H4 (cell line): Measurements from ENCODE around the gene SHISAL2B. TPM values are rescaled to one million over a fixed set of nuclear protein-coding genes. Genes with fewer than 3 reads are reported as not detected.

Experiments used
- DNase-seq: peaks from one replicate; pipeline ENCODE4 v3.0.0-alpha.2; 2015; ENCODE audit warnings: low spot score
- total RNA-seq: library from RNA; depleted of rRNA; stranded (reverse); fragments of >200 nt; shearing (Covaris generic); gene quantifications from 2 replicates; pipeline ENCODE4 v1.2.3, GENCODE V29; 2014; rRNA removed

Gene SHISAL2B
- total RNA-seq, result not detected in 2 replicates

- no peak for DNase-seq
Observed at GRCh38 chr5:64690417-64691151, at the start of gene SHISAL2B. Gene SHISAL2B, plus strand, starts transcription at chr5:64690503. Its CDS starts 121 bp downstream, at chr5:64690624.

- DNase-seq, result no peak
Observed at GRCh38 chr5:64644831-64645230, 45.5 kb upstream of the SHISAL2B start.

- DNase-seq, result no peak
Observed at GRCh38 chr5:64646169-64646568, 44.1 kb upstream of the SHISAL2B start.

- DNase-seq, result no peak
Observed at GRCh38 chr5:64649512-64649911, 40.8 kb upstream of the SHISAL2B start.

GRCh38 chr5:64653766-64654560 is 36.3 kb upstream of the SHISAL2B start:
- DNase-seq, result no peak

GRCh38 chr5:64654561-64654938 is 35.8 kb upstream of the SHISAL2B start:
- no peak for DNase-seq

GRCh38 chr5:64655596-64655995 is 34.7 kb upstream of the SHISAL2B start:
- DNase-seq, result no peak

- no peak for DNase-seq
Observed at GRCh38 chr5:64659289-64659688, 31.0 kb upstream of the SHISAL2B start.

- DNase-seq, result peak; percentile 51
Observed at GRCh38 chr5:64663181-64663580, 27.1 kb upstream of the SHISAL2B start.

GRCh38 chr5:64665243-64665642 is 25.1 kb upstream of the SHISAL2B start:
- no peak for DNase-seq

- DNase-seq, result peak; percentile 48
Observed at GRCh38 chr5:64666078-64666477, 24.2 kb upstream of the SHISAL2B start.

- no peak for DNase-seq
Observed at GRCh38 chr5:64667068-64667467, 23.2 kb upstream of the SHISAL2B start.

GRCh38 chr5:64670277-64670676 is 20.0 kb upstream of the SHISAL2B start:
- no peak for DNase-seq

- DNase-seq, result no peak
Observed at GRCh38 chr5:64671678-64672077, 18.6 kb upstream of the SHISAL2B start.

GRCh38 chr5:64678374-64678773 is 11.9 kb upstream of the SHISAL2B start:
- DNase-seq, result no peak

- DNase-seq, result peak; percentile 21
Observed at GRCh38 chr5:64680289-64680688, 10.0 kb upstream of the SHISAL2B start.

GRCh38 chr5:64682608-64683007 is 7.7 kb upstream of the SHISAL2B start:
- peak; percentile 10 for DNase-seq

- DNase-seq, result no peak
Observed at GRCh38 chr5:64685866-64686265, 4.4 kb upstream of the SHISAL2B start.

GRCh38 chr5:64688391-64688790 is 1.9 kb upstream of the SHISAL2B start:
- DNase-seq, result no peak

- no peak for DNase-seq
Observed at GRCh38 chr5:64688965-64689364, 1.3 kb upstream of the SHISAL2B start.

GRCh38 chr5:64690104-64690416 is 243 bp upstream of the SHISAL2B start:
- DNase-seq, result no peak

GRCh38 chr5:64691291-64691690 is 988 bp downstream of the SHISAL2B start:
- DNase-seq, result no peak

- DNase-seq, result no peak
Observed at GRCh38 chr5:64693636-64694035, 3.3 kb downstream of the SHISAL2B start.
